Activated CD8-positive, alpha-beta memory T cell treated with anti-CD3 and anti-CD28 coated beads, Interleukin-2, amount 50 U/mL, for 1 hour (primary cell): ENCODE data around the gene MELK.

ENCODE experiments used
- DNase-seq: peaks from one replicate; pipeline ENCODE4 v3.0.0-alpha.2; 2020; ENCODE audit errors: extremely low read depth

The MELK gene

DNA sequence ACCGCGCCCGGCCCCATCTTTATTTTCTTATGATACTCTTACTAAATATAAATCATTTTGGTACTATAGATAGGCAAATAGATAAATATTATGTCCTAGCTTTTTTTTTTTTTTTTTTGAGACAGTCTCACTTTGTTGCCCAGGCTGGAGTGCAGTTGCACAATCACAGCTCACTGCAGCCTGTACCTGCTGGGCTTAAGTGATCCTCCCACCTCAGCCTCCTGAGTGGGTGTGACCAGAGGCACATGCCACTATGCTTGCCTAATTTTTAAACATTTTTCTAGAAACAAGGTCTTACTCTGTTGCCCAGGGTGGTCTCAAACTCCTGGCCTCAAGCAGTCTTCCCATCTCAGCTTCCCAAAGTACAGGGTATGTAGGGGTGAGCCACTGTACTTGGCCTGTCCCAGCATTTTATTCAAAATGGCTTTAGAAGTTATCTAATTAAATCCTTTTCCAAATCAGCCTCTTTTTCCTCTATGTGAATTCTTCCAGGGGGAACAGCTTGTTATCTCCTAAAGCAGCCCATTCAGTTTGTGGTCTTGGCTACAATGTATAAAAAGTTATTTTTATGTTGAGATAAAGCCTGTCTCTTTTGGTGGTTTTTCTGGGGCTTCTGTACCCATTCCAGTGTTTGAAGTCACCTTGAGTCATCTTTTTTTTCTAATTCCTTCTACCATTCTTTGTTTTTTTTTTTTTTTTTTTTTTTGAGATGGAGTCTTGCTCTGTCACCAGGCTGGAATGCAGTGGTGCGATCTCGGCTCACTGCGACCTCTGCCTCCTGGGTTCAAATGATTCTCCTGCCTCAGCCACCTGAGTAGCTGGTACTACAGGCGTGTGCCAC, 12.1 kb downstream of the MELK start:
- DNase-seq = no peak

DNA sequence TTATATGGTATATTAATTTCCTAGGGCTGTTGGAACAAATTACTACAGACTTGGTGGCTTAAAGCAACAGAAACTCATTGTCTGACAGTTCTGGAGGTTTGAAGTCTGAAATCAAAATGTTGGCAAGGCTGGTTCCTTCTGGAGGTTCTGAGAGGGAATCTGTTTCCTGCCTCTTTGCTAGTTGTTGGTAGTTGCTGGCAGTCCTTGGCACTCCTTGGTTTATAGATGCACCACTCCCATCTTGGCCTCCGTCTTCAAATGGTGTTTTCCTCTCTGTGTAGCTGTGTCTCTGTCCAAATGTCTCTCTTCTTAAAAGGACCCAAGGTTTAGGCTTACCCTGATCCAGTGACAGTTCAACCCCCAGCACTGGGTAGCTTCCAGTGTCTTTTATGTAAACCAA, 17.5 kb downstream of the MELK start:
- no peak for DNase-seq

GRCh38 chr9:36592801-36593583, 20.3 kb downstream of the MELK start:
- no peak for DNase-seq

DNA sequence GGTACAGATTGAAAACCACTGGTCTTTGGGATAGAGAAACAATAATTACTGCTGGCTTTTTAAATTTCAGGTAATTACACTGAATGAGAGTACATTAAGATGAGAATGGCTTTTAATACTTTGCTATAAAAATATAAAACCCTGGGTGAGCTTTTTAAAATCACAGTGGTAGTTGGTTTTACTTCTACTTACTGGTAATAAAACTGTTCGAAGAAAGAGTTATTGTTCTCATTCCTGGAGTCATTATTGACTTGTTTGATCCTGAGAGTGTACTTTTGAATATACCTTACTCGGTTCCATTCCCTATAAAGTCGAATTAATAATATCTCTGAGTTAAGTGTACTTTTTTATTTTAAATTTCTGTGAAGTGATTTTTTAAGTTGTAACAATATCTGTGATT, 21.5 kb downstream of the MELK start:
- no peak for DNase-seq

DNA sequence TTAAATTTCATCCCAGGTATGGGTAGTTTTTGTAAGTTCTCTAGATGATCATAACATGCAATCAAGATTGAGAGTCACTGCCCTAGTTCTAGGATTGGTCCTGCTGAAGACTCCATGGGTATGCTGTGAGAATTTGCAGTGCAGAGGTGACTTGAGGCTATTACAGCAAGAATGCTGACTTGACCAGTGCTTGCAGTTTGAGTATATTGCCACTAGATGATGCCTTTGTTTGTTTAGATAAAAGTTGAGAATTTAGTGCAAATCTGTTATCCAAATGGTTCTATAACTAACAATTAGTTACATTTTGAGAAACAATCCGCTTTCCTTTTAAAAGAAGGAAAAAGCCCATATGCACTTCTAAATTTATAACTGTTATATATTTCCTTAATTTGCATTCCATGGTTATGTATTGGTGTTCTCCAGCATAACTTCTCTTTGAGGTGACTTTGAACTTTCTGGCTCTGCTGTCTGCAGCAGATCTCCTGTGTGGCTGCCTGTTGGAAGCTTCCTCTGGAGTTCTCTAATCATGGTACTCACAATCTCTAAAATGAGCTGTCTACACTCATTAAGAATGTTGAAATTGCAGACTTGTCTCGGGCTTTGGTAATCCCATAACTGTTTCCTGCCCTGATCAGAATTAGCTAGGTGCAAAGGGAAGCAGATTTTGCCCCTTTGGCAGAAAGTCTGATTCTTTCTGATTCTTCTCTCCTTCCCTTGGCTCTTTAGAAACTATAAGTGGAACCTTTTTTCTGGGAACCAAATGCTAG, 24.9 kb downstream of the MELK start:
- no peak for DNase-seq

DNA sequence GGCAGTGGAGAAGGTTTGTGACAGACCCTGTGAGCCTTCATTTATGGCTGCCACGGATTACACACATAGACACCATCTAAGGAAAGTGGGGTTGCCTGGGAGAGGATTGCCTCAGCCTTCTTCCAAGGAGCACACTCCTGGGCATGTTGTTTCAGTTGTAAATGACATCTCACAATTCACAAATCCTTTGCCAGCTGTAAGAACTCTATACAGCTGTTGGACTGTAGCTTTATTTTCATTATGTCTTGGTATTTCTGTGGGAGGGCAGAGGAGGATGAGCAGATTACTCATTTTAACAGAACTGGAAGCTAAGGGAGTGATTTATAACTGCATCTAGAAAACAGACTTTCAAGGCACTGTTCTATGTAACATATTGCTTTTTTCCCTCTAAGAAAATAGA, 25.6 kb downstream of the MELK start:
- DNase-seq = no peak

GRCh38 chr9:36603006-36603405, 30.3 kb downstream of the MELK start:
- DNase-seq = no peak

- no peak for DNase-seq
Measured at GRCh38 chr9:36609306-36609705, 36.6 kb downstream of the MELK start.

GRCh38 chr9:36622121-36622520, 49.4 kb downstream of the MELK start:
- no peak for DNase-seq

DNA sequence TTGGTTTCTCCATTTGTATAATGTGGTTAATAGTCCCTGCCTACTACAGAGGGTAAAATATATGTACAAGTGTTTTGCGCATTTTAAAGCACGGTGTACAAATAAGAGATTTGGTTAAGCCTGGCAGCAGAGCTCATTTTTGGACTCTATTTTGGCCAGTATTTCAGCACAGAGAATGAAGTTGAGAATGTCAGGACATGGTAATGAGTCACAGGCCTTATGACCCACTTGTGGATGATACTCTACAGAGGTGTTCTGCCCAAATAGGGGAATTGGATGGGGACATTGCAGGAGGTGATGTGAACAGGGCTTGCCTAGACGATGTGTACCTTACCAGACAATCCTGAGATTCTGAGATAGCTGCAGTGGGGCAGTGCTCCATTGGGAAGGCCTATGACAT, 50.6 kb downstream of the MELK start:
- DNase-seq = no peak

- DNase-seq = no peak
Measured at GRCh38 chr9:36625006-36625615, 52.4 kb downstream of the MELK start.

DNA sequence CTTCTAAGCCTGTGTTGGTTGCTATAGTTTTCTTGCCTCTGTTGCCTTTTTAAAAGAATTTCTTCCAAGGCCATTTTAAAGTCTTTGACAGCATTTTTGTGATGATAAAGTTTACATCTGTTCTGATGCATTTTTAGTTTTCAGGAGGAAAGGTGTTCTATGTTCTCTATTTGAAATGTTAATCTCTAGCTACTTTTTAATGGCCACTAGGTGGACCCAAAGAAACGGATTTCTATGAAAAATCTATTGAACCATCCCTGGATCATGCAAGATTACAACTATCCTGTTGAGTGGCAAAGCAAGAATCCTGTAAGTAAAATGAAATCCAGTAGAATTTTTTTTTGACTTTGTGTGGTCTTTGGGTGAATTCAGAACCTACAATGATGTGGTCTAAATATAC, 60.2 kb downstream of the MELK start:
- no peak for DNase-seq

DNA sequence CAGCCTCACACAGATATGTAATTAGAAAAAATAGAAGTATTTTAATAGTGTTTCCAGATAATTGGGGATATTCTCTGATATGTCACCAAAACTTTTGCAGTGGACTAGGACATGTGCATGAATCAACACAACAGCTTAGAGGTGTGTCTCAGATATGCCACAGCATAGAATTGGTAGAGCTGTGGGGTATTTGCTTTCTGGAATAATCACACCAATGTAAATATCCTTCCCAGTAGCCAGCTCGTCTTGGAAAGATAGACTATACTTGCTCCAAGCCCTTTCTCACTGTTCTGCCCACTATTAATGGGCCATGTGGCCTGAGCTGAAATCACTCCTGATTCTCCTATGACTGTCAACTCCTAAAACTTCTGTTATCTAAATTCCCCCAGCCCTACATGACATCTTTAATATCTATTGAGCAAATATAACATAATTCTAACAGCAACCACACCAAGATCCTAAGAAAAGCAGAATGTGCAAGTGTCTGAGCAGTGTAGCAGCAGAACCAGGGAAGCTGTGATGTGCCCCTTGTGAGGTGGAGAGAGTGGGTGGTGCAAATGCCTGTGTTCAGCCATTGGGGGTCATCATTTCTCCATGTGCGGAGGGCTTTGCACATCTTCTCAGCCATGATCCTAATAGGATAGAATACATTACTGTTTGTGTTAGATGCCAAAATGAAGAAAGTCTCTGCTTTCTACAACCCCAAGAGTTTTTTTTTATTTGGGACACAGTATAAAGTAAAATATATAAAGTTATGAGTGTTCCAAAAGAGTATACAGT, 65.0 kb downstream of the MELK start:
- no peak for DNase-seq

GRCh38 chr9:36640771-36641381, 68.2 kb downstream of the MELK start:
- DNase-seq = no peak

GRCh38 chr9:36642817-36643216, 70.1 kb downstream of the MELK start:
- DNase-seq = no peak

DNA sequence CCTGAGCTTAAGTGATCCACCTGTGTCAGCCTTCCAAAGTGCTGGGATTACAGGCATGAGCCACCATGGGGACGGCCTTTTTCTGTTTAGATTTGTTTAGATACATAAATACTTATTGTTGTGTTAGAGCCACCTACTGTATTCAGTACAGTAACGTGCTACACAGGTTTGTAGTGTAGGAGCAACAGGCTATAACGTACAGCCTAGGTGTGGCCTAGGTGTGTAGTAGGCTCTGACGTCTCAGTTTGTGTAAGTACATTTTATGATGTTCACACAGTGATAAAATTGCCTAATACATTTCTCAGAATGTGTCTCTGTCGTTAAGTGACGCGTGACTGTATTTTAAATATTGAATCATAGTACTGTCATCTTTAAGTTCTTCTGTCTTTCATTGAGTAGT, 84.1 kb downstream of the MELK start:
- DNase-seq = no peak

- no peak for DNase-seq
Measured at GRCh38 chr9:36659500-36659899, 86.8 kb downstream of the MELK start.

- no peak for DNase-seq
Measured at GRCh38 chr9:36664806-36665205, 92.1 kb downstream of the MELK start.

- no peak for DNase-seq
Measured at GRCh38 chr9:36665387-36665786, 92.7 kb downstream of the MELK start.

DNA sequence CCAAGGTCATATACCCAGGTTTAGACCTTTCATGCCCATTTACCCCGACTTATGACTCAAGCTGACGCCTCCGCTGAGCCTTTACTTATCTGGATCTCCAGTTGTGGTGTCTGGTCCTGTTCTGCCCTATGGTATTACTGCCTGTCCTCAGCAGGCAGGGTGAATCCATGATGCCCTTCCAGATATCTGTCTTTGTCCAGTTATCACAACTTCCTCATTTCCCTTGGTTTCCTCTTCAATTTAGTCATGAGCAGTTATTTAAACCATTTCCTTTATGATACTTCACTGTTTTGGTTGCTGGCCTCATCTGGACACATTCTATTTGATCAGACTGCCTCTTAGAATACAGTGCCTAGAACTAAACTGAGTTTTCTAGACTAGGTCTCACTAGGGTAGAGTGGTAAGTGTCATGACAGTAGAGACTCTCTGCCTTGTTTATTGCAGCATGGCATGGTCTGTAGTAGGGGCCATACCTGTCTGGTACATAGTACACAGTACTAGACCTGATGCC, 93.3 kb downstream of the MELK start:
- no peak for DNase-seq

GRCh38 chr9:36671561-36671960, 98.9 kb downstream of the MELK start:
- DNase-seq = no peak
